Measurements from ENCODE around the gene NAPEPLD. TPM values are rescaled to one million over a fixed set of nuclear protein-coding genes. Genes with fewer than 3 reads are reported as not detected.
"Not testable (repeated sequence)": the region's sequence is repeated elsewhere in the genome, so short reads cannot be mapped to it uniquely, and the experiment has no call there.

NAPEPLD gene
- polyA plus RNA-seq, 3 donors = 33.4 to 39.5 (median 38.8) TPM

GRCh38 chr7:103073989-103074518 is 74.8 kb downstream of the NAPEPLD start:
- DNase-seq (ENCODE audit: low read depth in 3 of 3, low spot score in 2 of 3) = no peak

DNA sequence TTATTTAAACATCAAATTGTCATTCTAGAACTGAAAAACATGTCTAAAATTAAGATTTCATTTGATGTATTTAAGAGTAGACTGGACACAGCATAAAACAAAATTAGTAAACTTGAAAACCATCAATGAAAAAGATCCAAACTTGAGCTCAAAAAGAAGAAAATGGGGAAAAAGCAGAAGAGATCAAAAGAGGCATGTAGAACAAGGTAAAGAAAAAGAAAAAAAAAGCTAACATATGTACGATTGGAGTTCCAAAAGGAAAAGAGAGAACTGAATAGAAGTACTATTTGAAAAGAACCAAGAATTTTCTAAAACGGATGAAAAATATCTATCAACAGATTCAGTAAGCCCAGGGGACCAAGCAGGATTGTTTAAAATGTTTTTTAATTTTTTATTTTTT is 77.9 kb downstream of the NAPEPLD start:
- DNase-seq (ENCODE audit: low read depth in 3 of 3, low spot score in 2 of 3) = no peak

DNA sequence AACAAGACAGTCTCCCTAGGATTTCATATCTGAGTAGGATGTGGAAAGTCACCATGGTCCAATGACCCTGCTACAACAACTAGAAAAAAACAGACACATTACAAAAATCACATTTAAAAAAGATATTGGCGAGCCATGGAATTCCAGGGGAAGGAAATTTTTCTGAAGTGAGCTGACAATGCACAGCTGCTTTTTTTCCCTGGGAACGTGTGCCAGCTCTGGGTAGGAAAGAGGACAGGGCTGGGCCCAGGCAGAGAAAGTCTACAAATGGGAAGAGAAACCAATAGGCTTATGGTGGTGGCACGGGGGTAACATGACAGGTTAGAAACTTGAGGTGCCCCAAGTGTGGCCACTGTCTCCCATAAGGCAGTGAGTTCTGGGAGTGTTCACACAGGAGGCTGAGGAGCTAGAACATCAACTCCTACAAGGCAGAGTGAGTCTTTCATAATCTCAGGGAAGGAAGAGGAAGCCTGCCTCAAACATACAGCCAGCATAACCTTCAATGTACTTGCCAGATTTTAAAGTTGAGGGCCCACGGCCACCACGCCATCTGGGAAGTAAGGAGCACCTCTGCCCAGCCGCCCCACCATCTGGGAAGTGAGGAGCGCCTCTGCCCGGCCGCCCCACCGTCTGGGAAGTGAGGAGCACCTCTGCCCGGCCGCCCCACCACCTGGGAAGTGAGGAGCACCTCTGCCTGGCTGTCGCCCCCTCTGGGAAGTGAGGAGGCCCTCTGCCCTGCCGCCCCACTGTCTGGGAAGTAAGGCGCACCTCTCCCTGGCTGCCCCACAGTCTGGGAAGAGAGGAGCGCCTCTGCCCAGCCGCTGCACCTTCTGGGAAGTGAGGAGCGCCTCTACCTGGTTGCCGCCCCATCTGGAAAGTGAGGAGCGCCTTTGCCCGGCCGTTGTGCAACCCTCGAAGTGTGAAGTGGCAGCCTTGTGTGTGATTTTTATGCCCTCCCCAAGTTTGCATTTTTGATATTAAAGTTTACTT is 80.2 kb downstream of the NAPEPLD start:
- no peak for DNase-seq (ENCODE audit: low read depth in 3 of 3, low spot score in 2 of 3)

GRCh38 chr7:103065667-103066066 is 83.2 kb downstream of the NAPEPLD start:
- no peak for DNase-seq (ENCODE audit: low read depth in 3 of 3, low spot score in 2 of 3)

- DNase-seq (ENCODE audit: low read depth in 3 of 3, low spot score in 2 of 3) = no peak
Observed at GRCh38 chr7:103063895-103064294, 85.0 kb downstream of the NAPEPLD start.

DNA sequence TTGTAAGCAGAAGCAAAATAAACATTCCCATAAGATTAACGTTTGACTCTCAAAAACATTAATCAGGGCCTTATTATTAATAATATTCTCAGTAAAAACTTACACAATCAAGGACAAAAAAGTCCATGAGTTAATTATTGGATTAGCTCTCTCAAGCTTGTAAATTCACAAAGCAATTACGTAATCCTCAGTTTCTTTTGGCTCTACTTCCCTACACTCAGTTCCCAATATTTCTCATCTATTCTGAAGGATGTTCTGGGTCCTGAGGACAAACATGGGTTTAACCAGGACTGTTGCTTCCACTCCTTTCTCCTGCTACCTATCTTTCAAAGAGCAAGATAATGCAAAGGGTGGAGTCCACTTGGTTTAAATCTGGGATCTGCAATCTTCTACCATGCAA is 89.4 kb downstream of the NAPEPLD start:
- DNase-seq (ENCODE audit: low read depth in 3 of 3, low spot score in 2 of 3) = no peak

GRCh38 chr7:103058122-103058521 is 90.8 kb downstream of the NAPEPLD start:
- DNase-seq (ENCODE audit: low read depth in 3 of 3, low spot score in 2 of 3) = no peak

GRCh38 chr7:103056006-103056405 is 92.9 kb downstream of the NAPEPLD start:
- not testable (repeated sequence) for DNase-seq (ENCODE audit: low read depth in 3 of 3, low spot score in 2 of 3)

GRCh38 chr7:103051519-103051918 is 97.4 kb downstream of the NAPEPLD start:
- no peak for DNase-seq (ENCODE audit: low read depth in 3 of 3, low spot score in 2 of 3)

Other genes with a start within 250 kb of the NAPEPLD start
- 10 to 100 TPM; 79.7 to 92.7 (median 86.7) TPM for gene LRRC17, start 236.1 kb downstream of the NAPEPLD start, polyA plus RNA-seq (ENCODE audit: insufficient read length in 3 of 3)
- 1 to 10 TPM; 2.8 to 3.0 (median 2.9) TPM for gene FBXL13, start 74.3 kb downstream of the NAPEPLD start, polyA plus RNA-seq (ENCODE audit: insufficient read length in 3 of 3)
- 10 to 100 TPM; 57.8 to 73.0 (median 65.5) TPM for gene ARMC10, start 74.0 kb downstream of the NAPEPLD start, polyA plus RNA-seq (ENCODE audit: insufficient read length in 3 of 3)
- 100 to 1,000 TPM; 109 to 122 (median 110) TPM for gene PMPCB, start 148.3 kb upstream of the NAPEPLD start, polyA plus RNA-seq (ENCODE audit: insufficient read length in 3 of 3)
- 10 to 100 TPM; 47.7 to 60.1 (median 52.7) TPM for gene DNAJC2, start 195.7 kb upstream of the NAPEPLD start, polyA plus RNA-seq (ENCODE audit: insufficient read length in 3 of 3)
- gene PSMC2, start 198.5 kb upstream of the NAPEPLD start, polyA plus RNA-seq (ENCODE audit: insufficient read length in 3 of 3) = 100 to 1,000 TPM; 127 to 130 (median 128) TPM

All from right renal cortex interstitium (tissue), 3 donors.